Mucosa of descending colon (tissue), 3 donors: ENCODE data around the gene FGL2. TPM values are rescaled to one million over a fixed set of nuclear protein-coding genes. Genes with fewer than 3 reads are reported as not detected.
A peak's percentile ranks its signal among the peaks of the same experiment; 100 is the strongest.
"Not testable (repeated sequence)": the region's sequence is repeated elsewhere in the genome, so short reads cannot be mapped to it uniquely, and the experiment has no call there.

Experiments
- ATAC-seq: fragments of 200-7000 bp; cut with Tn5 transposase; one replicate; pipeline ENCODE4 v1.9.1; 2020; ENCODE audit warnings: mild to moderate bottlenecking, moderate library complexity
- DNase-seq, 3 donors: peaks; one replicate each; pipeline ENCODE4 v3.0.0-alpha.2; 2020
- H3K36me3 ChIP-seq: fragments of 200-600 bp; one replicate; pipeline ENCODE4 v1.8.0; 2021; ENCODE audit warnings: low read depth, mild to moderate bottlenecking
- H3K4me1 ChIP-seq: fragments of 200-600 bp; one replicate; pipeline ENCODE4 v1.8.0; 2021; ENCODE audit warnings: low read depth, mild to moderate bottlenecking
- H3K4me3 ChIP-seq: fragments of 200-600 bp; one replicate; pipeline ENCODE4 v1.8.0; 2021; ENCODE audit warnings: mild to moderate bottlenecking
- H3K9me3 ChIP-seq: fragments of 200-600 bp; one replicate; pipeline ENCODE4 v1.8.0; 2021; ENCODE audit warnings: mild to moderate bottlenecking
- intact Hi-C, 2 donors: fragments of 100-400 bp; cut with DNase I in 1 of 2; cut with micrococcal nuclease in 1 of 2; formaldehyde crosslinking; loops; one replicate each; pipeline versions ENCODE4 v1.11.0 to v1.11.1; 2022; cut with DNase I, micrococcal nuclease
- total RNA-seq, 3 donors: library from RNA; stranded (reverse); fragmentation: NEBNext Ultra II Directional in 2 of 3; extraction: Animal tissue kit (Norgen Biotek cat#: 25700) in 2 of 3; gene quantifications; one replicate each; pipeline versions ENCODE4 v1.2.1 to v1.2.4, GENCODE V29; 2021 to 2023
- TF ChIP-seq, protein P1 (sequence below): fragments of 200-600 bp; IDR thresholded peaks from one replicate; pipeline ENCODE4 v1.8.0; 2022; ENCODE audit warnings: antibody characterized with exemption, mild to moderate bottlenecking
- donor health status: DM: no; HTN: no; CAD: no; lungs with moderate emphysema.
- donor health status: DM: no; HTN: no; CAD: no.
- donor health status: DM: no; HTN: yes; CAD: no.

FGL2 gene
- total RNA-seq, 3 donors from 2014 or later, result 21.3 to 66.3 (median 60.2) TPM

DNA sequence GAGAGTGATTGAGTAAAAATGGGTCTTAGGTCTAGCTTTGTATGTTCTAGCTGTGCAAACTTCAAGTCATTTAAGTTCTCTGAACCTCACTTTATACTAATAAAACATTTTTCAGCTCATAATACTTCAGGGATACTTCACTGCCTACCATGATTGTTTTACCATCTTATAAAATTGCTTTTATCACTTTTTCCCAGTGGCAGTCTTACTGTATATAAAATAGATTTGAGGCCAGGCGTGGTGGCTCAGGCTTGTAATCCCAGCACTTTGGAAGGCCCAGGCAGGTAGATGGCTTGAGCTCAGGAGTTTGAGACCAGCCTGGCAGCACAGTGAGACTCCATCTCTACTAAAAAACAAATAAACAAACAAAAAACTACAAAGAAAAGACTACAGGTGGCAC lies 17.4 kb downstream of the FGL2 start:
- TF ChIP-seq, protein P1, sequence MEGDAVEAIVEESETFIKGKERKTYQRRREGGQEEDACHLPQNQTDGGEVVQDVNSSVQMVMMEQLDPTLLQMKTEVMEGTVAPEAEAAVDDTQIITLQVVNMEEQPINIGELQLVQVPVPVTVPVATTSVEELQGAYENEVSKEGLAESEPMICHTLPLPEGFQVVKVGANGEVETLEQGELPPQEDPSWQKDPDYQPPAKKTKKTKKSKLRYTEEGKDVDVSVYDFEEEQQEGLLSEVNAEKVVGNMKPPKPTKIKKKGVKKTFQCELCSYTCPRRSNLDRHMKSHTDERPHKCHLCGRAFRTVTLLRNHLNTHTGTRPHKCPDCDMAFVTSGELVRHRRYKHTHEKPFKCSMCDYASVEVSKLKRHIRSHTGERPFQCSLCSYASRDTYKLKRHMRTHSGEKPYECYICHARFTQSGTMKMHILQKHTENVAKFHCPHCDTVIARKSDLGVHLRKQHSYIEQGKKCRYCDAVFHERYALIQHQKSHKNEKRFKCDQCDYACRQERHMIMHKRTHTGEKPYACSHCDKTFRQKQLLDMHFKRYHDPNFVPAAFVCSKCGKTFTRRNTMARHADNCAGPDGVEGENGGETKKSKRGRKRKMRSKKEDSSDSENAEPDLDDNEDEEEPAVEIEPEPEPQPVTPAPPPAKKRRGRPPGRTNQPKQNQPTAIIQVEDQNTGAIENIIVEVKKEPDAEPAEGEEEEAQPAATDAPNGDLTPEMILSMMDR, result no peak
- Histone ChIP-seq H3K4me3 (no peak overlapping the region), H3K9me3 (no peaks in the 10 kb centered on the region), H3K4me1 (peaks cover 3% of the 10 kb centered on the region), H3K36me3 (no peaks in the 10 kb centered on the region)
- peak; percentile 63 for ATAC-seq
- intact Hi-C loops, result no loop called here
- DNase-seq, result peak in 2 of 3 donors; percentile 33 to 47

DNA sequence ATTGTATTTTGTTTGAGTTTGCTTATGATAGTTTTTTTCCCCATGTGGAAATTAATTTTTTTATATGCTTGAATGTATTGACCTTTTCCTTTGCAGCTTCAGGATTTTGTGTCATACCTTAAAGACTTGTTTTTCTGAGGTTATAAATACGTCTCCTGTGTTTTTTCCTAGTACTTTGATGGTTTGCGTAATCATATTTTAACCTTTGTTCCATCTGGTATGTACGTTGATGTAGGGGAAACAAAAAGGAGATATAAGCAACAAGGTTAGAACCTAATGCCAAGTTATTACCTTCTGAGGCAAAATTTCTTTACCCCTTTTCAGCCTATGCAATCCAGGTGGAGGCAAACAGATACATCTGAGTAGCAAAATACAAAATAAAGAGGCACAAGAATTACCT lies 17.9 kb downstream of the FGL2 start:
- intact Hi-C loops, result no loop called here
- no peaks in the 10 kb centered on the region for H3K9me3 ChIP-seq
- DNase-seq (no peak), ATAC-seq (peak; percentile 57)
- H3K4me3 ChIP-seq, result no peak overlapping the region
- no peaks in the 10 kb centered on the region for H3K36me3 ChIP-seq
- peaks cover 3% of the 10 kb centered on the region for H3K4me1 ChIP-seq
- TF ChIP-seq, protein P1, result no peak

GRCh38 chr7:77181015-77181595 lies 18.5 kb downstream of the FGL2 start:
- no peaks in the 10 kb centered on the region for H3K9me3 ChIP-seq
- peak in 1 of 3 donors; percentile 47 for DNase-seq
- no peak overlapping the region for H3K4me3 ChIP-seq
- TF ChIP-seq, protein P1, result no peak
- H3K36me3 ChIP-seq, result no peaks in the 10 kb centered on the region
- peak; percentile 89 for ATAC-seq
- intact Hi-C loops, result no loop called here
- peaks cover 3% of the 10 kb centered on the region for H3K4me1 ChIP-seq

GRCh38 chr7:77178024-77178423 lies 21.6 kb downstream of the FGL2 start:
- H3K9me3 ChIP-seq, DNase-seq, H3K36me3 ChIP-seq, H3K4me3 ChIP-seq, ATAC-seq, H3K4me1 ChIP-seq, intact Hi-C loops: not testable (repeated sequence)

GRCh38 chr7:77177321-77177904 lies 22.2 kb downstream of the FGL2 start:
- intact Hi-C loops, ATAC-seq, H3K9me3 ChIP-seq, H3K4me3 ChIP-seq, H3K4me1 ChIP-seq, DNase-seq, H3K36me3 ChIP-seq: not testable (repeated sequence)

DNA sequence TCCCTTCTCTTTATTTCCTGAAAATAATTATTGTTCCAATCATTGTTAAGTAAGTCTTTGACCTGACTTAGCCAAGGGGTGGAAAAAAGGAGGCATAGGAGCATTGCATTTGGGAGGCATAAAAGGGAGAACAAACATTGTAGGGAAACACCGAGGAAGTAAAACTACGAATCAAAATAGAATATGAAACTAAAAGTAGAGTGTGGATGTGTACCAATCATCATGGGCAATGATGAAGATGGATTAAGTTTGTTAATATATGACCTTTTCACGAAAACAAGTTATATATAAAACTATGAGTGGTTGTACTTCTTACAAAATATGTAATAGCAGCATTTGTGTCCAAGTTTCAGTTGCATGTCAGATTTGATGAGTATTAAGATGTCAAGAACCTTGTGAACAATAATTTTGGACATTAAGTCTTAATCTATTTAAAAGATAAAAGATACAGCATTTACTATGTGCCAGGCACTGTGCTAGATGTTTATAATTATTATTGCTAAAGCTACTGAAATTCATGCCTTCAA lies 24.3 kb downstream of the FGL2 start:
- H3K9me3 ChIP-seq, H3K4me1 ChIP-seq, ATAC-seq, H3K4me3 ChIP-seq, intact Hi-C loops, H3K36me3 ChIP-seq, DNase-seq: not testable (repeated sequence)

GRCh38 chr7:77174418-77174817 lies 25.2 kb downstream of the FGL2 start:
- H3K36me3 ChIP-seq, H3K4me3 ChIP-seq, H3K9me3 ChIP-seq, DNase-seq, ATAC-seq, intact Hi-C loops, H3K4me1 ChIP-seq: not testable (repeated sequence)

GRCh38 chr7:77172437-77173172 lies 27.0 kb downstream of the FGL2 start:
- ATAC-seq, H3K4me1 ChIP-seq, H3K36me3 ChIP-seq, intact Hi-C loops, H3K4me3 ChIP-seq, H3K9me3 ChIP-seq, DNase-seq: not testable (repeated sequence)

DNA sequence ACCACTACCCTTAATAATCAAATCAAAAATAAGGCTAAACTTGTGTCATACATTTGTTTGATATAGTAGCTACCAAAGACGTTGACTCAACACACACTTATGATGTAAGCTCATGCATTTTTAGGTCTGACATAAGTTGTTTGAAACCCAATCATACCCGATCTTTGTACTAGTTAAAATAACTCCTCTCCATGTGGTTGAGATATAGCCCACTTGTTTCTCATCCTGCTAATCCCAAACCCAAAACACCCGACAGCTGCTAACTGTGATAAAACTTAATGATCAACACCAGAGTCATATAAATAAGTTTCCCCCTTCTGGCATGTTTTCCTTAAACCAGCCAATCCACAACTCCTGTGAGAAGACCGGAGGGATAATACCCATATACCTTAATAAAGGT lies 28.5 kb downstream of the FGL2 start:
- ATAC-seq, H3K36me3 ChIP-seq, DNase-seq, H3K4me1 ChIP-seq, intact Hi-C loops, H3K4me3 ChIP-seq, H3K9me3 ChIP-seq: not testable (repeated sequence)
